Embryonic facial prominence (tissue), 1 donor: Measurements from ENCODE around the gene SLC8B1.

Experiments used
- DNase-seq: peaks from one replicate; pipeline ENCODE4 v3.0.0-alpha.2; 2016; ENCODE audit errors: extremely low spot score

Gene SLC8B1

GRCh38 chr12:113270709-113271009, 64.2 kb downstream of the SLC8B1 start:
- no peak for DNase-seq

GRCh38 chr12:113269257-113269943, 65.5 kb downstream of the SLC8B1 start:
- DNase-seq, result no peak

GRCh38 chr12:113268621-113269020, 66.3 kb downstream of the SLC8B1 start:
- DNase-seq, result no peak

- no peak for DNase-seq
Observed at GRCh38 chr12:113268136-113268535, 66.8 kb downstream of the SLC8B1 start.

- DNase-seq, result no peak
Observed at GRCh38 chr12:113267621-113268020, 67.3 kb downstream of the SLC8B1 start.

- DNase-seq, result no peak
Observed at GRCh38 chr12:113266106-113266895, 68.6 kb downstream of the SLC8B1 start.

GRCh38 chr12:113263431-113263963, 71.4 kb downstream of the SLC8B1 start:
- DNase-seq, result no peak

GRCh38 chr12:113262710-113263109, 72.2 kb downstream of the SLC8B1 start:
- no peak for DNase-seq

GRCh38 chr12:113261847-113262470, 73.0 kb downstream of the SLC8B1 start:
- DNase-seq, result no peak

- DNase-seq, result no peak
Observed at GRCh38 chr12:113260636-113261300, 74.1 kb downstream of the SLC8B1 start.

- no peak for DNase-seq
Observed at GRCh38 chr12:113260127-113260526, 74.8 kb downstream of the SLC8B1 start.

- DNase-seq, result no peak
Observed at GRCh38 chr12:113257564-113257963, 77.3 kb downstream of the SLC8B1 start.

GRCh38 chr12:113254298-113254697, 80.6 kb downstream of the SLC8B1 start:
- DNase-seq, result no peak

GRCh38 chr12:113253532-113254285, 81.2 kb downstream of the SLC8B1 start:
- no peak for DNase-seq

GRCh38 chr12:113252494-113252893, 82.4 kb downstream of the SLC8B1 start:
- no peak for DNase-seq

- DNase-seq, result no peak
Observed at GRCh38 chr12:113251404-113252070, 83.4 kb downstream of the SLC8B1 start.

- DNase-seq, result no peak
Observed at GRCh38 chr12:113250045-113250444, 84.9 kb downstream of the SLC8B1 start.

- DNase-seq, result no peak
Observed at GRCh38 chr12:113249546-113249945, 85.4 kb downstream of the SLC8B1 start.

- DNase-seq, result no peak
Observed at GRCh38 chr12:113248842-113249435, 86.0 kb downstream of the SLC8B1 start.
